Stomach (tissue), 9 donors: ENCODE results near the gene ECPAS. TPM values are rescaled to one million over a fixed set of nuclear protein-coding genes. Genes with fewer than 3 reads are reported as not detected.

Experiments
- DNase-seq, 2 donors: peaks; one replicate each; pipeline versions ENCODE4 v3.0.0 to v3.0.0-alpha.2; 2013 to 2019
- H3K27ac ChIP-seq, 5 donors: fragments of 200-600 bp in 4 of 5; sonication (generic) in 4 of 5; one replicate each; pipeline ENCODE4 v1.5.1; 2013 to 2019; ENCODE audit warnings: mild to moderate bottlenecking in 1 of 5, moderate library complexity in 1 of 5
- H3K27me3 ChIP-seq, 3 donors: fragments of 200-600 bp; sonication (generic); one replicate each; pipeline ENCODE4 v1.5.1; 2017 to 2019; ENCODE audit warnings: mixed run types in 1 of 3
- H3K36me3 ChIP-seq, 4 donors: fragments of 200-600 bp; sonication (generic); 1 replicate in 3 of 4; 2 replicates in 1 of 4; pipeline ENCODE4 v1.5.1; 2016 to 2019
- H3K4me1 ChIP-seq, 4 donors: fragments of 200-600 bp; sonication (generic); one replicate each; pipeline ENCODE4 v1.5.1; 2016 to 2019
- H3K4me3 ChIP-seq, 4 donors: fragments of 200-600 bp; sonication (generic) in 3 of 4; one replicate each; pipeline ENCODE4 v1.5.1; 2016 to 2019; ENCODE audit warnings: mild to moderate bottlenecking in 1 of 4
- H3K9me3 ChIP-seq, 4 donors: fragments of 200-600 bp; sonication (generic); one replicate each; pipeline ENCODE4 v1.5.1; 2016 to 2019
- CTCF ChIP-seq, 7 experiments: fragments of 450-650 bp in 4 of 7; fragments of 200-600 bp in 3 of 7; sonication (generic) in 3 of 7; IDR thresholded peaks; one replicate each; pipeline ENCODE4 v1.5.1; 2016 to 2019; ENCODE audit warnings: antibody characterized with exemption in 7 of 7, control low read depth in 2 of 7, mild to moderate bottlenecking in 1 of 7
- EP300 ChIP-seq: sonication (generic); formaldehyde crosslinking; IDR thresholded peaks from one replicate; pipeline ENCODE4 v1.6.1; 2017; ENCODE audit warnings: antibody characterized with exemption
- POLR2A ChIP-seq, 4 donors: fragments of 450-650 bp; IDR thresholded peaks; one replicate each; pipeline ENCODE4 v1.6.1; 2016; ENCODE audit warnings: antibody characterized with exemption in 4 of 4, control low read depth in 2 of 4, mild to moderate bottlenecking in 1 of 4, moderate library complexity in 1 of 4
- POLR2AphosphoS5 ChIP-seq, 3 donors: sonication (generic); formaldehyde crosslinking; IDR thresholded peaks; one replicate each; pipeline ENCODE4 v1.6.1; 2016; ENCODE audit warnings: antibody characterized with exemption in 3 of 3
- WGBS, 5 donors: extraction: QIAGEN DNeasy Blood & Tissue Kit in 3 of 5; methylation state at CpG; one replicate each; pipeline versions ENCODE4 v1.1.5 to v1.1.7; 2013 to 2018; 5-methylcytosine and 5-hydroxymethylcytosine counted together
- intact Hi-C: fragments of 100-400 bp; cut with DNase I; formaldehyde crosslinking; loops from one replicate; pipeline ENCODE4 v1.15.1; 2023; ENCODE audit warnings: low total_unique reads
- polyA plus RNA-seq, 3 donors: library from polyadenylated mRNA; stranded (reverse); fragments of 200-250 nt; gene quantifications; one replicate each; pipeline ENCODE4 v1.2.3, GENCODE V29; 2013
- total RNA-seq, 5 donors: library from RNA; depleted of rRNA; stranded (reverse); fragments of >200 nt; gene quantifications; one replicate each; pipeline versions ENCODE4 v1.1.0 to v1.2.3, GENCODE V29; 2014 to 2016
- donor health status: healthy with polysubstance abuse.
- donor health status: Bipolar disorder and iron deficiency.
- donor health status: healthy.

The ECPAS gene
- total and polyA plus RNA-seq, 8 donors, result 13.6 to 147 (median 51.2) TPM

GRCh38 chr9:111372297-111372696 lies 111.9 kb downstream of the ECPAS start:
- Histone ChIP-seq H3K36me3 (peaks cover 73 to 100% (median 94%) of the 10 kb centered on the region in 4 donors), H3K27ac (no peak overlapping the region), H3K4me3 (no peak overlapping the region), H3K27me3 (no peaks in the 10 kb centered on the region), H3K4me1 (no peaks in the 10 kb centered on the region), H3K9me3 (no peaks in the 10 kb centered on the region)
- intact Hi-C loops, result no loop called here
- no peak for DNase-seq
- 97 to 99% (median 98%) methylated on average over 6 of the region's 6 CpGs for WGBS, 5 donors
- TF ChIP-seq POLR2A (IDR thresholded peaks at IDR 0.05) (no peak), POLR2AphosphoS5 (IDR thresholded peaks at IDR 0.05) (no peak), CTCF (IDR thresholded peaks at IDR 0.05) (no peak), EP300 (no peak)

- H3K9me3 ChIP-seq, result no peaks in the 10 kb centered on the region
- TF ChIP-seq POLR2AphosphoS5 (IDR thresholded peaks at IDR 0.05), result no peak
- TF ChIP-seq CTCF (IDR thresholded peaks at IDR 0.05), result no peak
- intact Hi-C loops, result no loop called here
- H3K36me3 ChIP-seq, result peaks cover 68 to 100% (median 100%) of the 10 kb centered on the region in 4 donors
- H3K4me1 ChIP-seq, result peaks cover 0 to 8% (median 2%) of the 10 kb centered on the region in 4 donors
- DNase-seq, result no peak
- no peak overlapping the region for H3K4me3 ChIP-seq
- H3K27ac ChIP-seq, result no peak overlapping the region
- no peaks in the 10 kb centered on the region for H3K27me3 ChIP-seq
- WGBS, 5 donors, result 83 to 95% (median 91%) methylated on average over 1 of the region's 1 CpG
Observed at GRCh38 chr9:111366978-111367377, 117.2 kb downstream of the ECPAS start.

GRCh38 chr9:111362526-111362925 lies 121.7 kb downstream of the ECPAS start:
- intact Hi-C loops, result no loop called here

GRCh38 chr9:111360881-111361280 lies 123.3 kb downstream of the ECPAS start:
- 86 to 100% (median 92%) methylated on average over 2 of the region's 2 CpGs for whole genome bisulfite sequencing, 5 donors
- H3K4me3 ChIP-seq, result no peak overlapping the region
- no peaks in the 10 kb centered on the region for H3K27me3 ChIP-seq
- no peak for DNase-seq
- peaks cover 21 to 56% (median 52%) of the 10 kb centered on the region in 4 donors for H3K36me3 ChIP-seq
- H3K9me3 ChIP-seq, result no peaks in the 10 kb centered on the region
- TF ChIP-seq POLR2AphosphoS5 (IDR thresholded peaks at IDR 0.05) (no peak), POLR2A (IDR thresholded peaks at IDR 0.05) (no peak), EP300 (no peak), CTCF (IDR thresholded peaks at IDR 0.05) (no peak)
- intact Hi-C loops, result no loop called here
- H3K27ac ChIP-seq, result no peak overlapping the region
- peaks cover 0 to 25% (median 12%) of the 10 kb centered on the region in 4 donors for H3K4me1 ChIP-seq

More at GRCh38 chr9:111362526-111362925, 121.7 kb downstream of the ECPAS start:
- WGBS, 5 donors, result 53 to 64% (median 62%) methylated on average over 5 of the region's 5 CpGs
- H3K4me1 ChIP-seq, result peaks cover 0 to 14% (median 2%) of the 10 kb centered on the region in 4 donors
- H3K9me3 ChIP-seq, result no peaks in the 10 kb centered on the region
- no peak overlapping the region for H3K27ac ChIP-seq
- H3K4me3 ChIP-seq, result no peak overlapping the region
- no peak for DNase-seq
- H3K36me3 ChIP-seq, result peaks cover 36 to 72% (median 68%) of the 10 kb centered on the region in 4 donors
- TF ChIP-seq POLR2A (IDR thresholded peaks at IDR 0.05) (no peak), CTCF (IDR thresholded peaks at IDR 0.05) (no peak)
- no peaks in the 10 kb centered on the region for H3K27me3 ChIP-seq
